ENCODE results near the gene MIPOL1.
"Not testable (repeated sequence)": the region's sequence is repeated elsewhere in the genome, so short reads cannot be mapped to it uniquely, and the experiment has no call there.

The MIPOL1 gene

DNA sequence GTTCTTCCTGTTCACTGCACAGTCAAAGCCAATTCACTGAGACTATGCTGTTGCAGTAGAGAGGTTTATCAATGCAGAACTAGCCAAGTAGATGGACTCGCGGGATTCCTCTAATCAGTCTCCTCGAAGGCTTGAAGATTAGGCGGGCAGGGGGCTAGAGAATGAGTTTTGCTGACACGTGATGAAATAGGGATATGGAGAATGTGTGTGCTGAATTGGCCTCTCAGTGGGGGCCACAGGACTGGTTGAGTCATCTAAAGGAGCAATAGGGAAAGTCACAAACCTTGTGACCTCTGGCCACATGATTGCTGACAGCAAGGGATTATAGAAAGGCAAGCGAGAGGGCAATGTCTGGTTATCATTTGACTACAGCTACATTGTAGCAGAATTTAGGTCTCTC is 12.7 kb downstream of the MIPOL1 start:
- DNase-seq (ENCODE audit: low read depth, low spot score), result no peak
- in situ Hi-C loops (cut with HindIII; ENCODE audit: low sequenced_read_pairs), result no loop called here
- no peak overlapping the region for H3K4me3 ChIP-seq (ENCODE audit: low read depth, low read length)
- no peak for TF ChIP-seq CTCF (IDR thresholded peaks at IDR 0.05; ENCODE audit: low read depth, low read length)

DNA sequence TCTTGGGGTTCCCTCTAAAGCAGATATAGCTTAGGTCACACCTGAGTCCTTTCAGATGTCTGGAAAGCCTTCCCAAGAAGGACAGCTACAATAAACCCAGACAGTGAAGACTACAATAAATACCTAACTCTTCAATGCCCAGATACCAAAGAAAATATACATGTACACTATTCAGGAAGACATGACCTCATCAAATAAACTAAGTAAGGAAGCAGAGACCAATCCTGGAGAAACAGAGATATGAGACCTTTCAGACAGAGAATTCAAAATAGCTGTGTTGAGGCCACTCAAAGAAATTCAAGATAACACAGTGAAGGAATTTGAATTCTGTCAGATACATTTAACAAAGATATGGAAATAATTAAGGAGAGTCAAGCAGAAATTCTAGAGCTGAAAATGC is 15.3 kb downstream of the MIPOL1 start:
- TF ChIP-seq CTCF (IDR thresholded peaks at IDR 0.05; ENCODE audit: low read depth, low read length), result no peak
- no peak overlapping the region for H3K4me3 ChIP-seq (ENCODE audit: low read depth, low read length)
- no peak for DNase-seq (ENCODE audit: low read depth, low spot score)
- in situ Hi-C loops (cut with HindIII; ENCODE audit: low sequenced_read_pairs), result no loop called here

GRCh38 chr14:37215345-37215744 is 17.6 kb downstream of the MIPOL1 start:
- no peak for TF ChIP-seq CTCF (IDR thresholded peaks at IDR 0.05; ENCODE audit: low read depth, low read length)
- H3K4me3 ChIP-seq (ENCODE audit: low read depth, low read length), result no peak overlapping the region
- in situ Hi-C loops (cut with HindIII; ENCODE audit: low sequenced_read_pairs), result no loop called here
- DNase-seq (ENCODE audit: low read depth, low spot score), result no peak

- no peak for TF ChIP-seq CTCF (IDR thresholded peaks at IDR 0.05; ENCODE audit: low read depth, low read length)
- no peak overlapping the region for H3K4me3 ChIP-seq (ENCODE audit: low read depth, low read length)
- DNase-seq (ENCODE audit: low read depth, low spot score), result no peak
- in situ Hi-C loops (cut with HindIII; ENCODE audit: low sequenced_read_pairs), result no loop called here
Measured at GRCh38 chr14:37221073-37221472, 23.3 kb downstream of the MIPOL1 start.

DNA sequence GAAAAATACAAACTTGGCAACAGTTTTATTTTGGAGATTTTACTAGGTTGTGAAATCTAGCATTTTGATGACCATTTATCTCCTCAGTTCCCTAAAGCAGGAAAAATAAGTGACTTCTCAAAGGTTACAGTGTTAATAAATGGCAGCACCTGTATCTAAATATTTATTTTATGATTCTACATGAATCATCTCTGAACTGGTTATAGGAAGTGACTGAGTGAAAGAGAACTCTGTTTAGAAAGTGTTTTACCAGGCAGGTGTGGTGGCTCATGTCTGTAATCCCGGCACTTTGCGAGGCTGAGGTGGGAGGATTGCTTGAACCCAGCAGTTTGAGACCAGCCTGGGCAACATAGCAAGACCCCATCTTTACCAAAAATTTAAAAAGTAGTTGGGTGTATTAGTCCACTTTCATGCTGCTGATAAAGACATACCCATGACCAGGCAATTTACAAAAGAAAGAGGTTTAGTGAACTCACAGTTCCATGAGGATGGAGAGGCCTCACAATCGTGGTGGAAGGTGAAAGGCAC is 26.3 kb downstream of the MIPOL1 start:
- DNase-seq (ENCODE audit: low read depth, low spot score), result no peak
- no peak for TF ChIP-seq CTCF (IDR thresholded peaks at IDR 0.05; ENCODE audit: low read depth, low read length)
- in situ Hi-C loops (cut with HindIII; ENCODE audit: low sequenced_read_pairs), result no loop called here
- no peak overlapping the region for H3K4me3 ChIP-seq (ENCODE audit: low read depth, low read length)

DNA sequence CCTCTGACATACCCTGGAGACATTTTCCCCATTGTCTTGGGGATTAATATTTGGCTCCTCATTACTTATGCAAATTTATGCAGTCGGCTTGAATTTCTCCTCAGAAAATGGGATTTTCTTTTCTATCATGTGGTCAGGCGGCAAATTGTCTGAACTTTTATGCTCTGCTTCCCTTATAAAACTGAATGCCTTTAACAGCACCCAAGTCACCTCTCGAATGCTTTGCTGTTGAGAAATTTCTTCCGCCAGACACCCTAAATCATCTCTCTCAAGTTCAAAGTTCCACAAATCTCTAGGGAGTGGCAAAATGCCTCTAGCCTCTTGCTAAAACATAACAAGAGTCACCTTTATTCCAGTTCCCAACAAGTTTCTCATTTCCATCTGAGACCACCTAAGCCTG is 27.9 kb downstream of the MIPOL1 start:
- DNase-seq (ENCODE audit: low read depth, low spot score); H3K4me3 ChIP-seq (ENCODE audit: low read depth, low read length); in situ Hi-C loops (cut with HindIII; ENCODE audit: low sequenced_read_pairs): not testable (repeated sequence)

DNA sequence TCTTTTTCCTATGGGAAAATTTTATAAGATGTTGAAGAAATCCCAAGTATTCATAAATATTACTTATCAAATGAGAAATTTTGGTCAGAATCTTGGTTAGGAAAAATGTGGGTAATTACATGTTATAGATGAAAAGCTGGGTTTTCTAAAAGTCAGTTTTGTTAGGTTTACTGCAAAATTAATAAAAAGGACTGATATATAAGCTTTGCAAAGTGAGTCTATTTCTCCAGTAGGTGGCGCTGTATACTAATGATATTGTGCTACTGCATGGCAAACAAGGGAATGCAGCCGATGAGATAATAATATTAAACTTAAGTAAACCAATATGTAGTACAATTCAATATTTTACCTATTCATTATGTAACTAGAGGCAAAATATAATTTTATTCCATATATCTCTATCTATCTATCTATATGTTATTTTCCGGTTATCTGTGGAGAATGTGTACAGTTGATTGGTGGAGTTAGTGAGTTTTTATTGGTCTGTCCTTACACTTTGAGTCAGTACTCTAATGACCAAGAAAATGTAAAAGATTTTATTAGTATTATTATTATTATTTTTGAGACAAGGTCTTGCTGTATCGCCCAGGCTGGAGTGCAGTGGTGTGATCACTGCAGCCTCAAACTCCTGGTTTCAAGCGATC is 32.9 kb downstream of the MIPOL1 start:
- DNase-seq (ENCODE audit: low read depth, low spot score), result peak; percentile 75
- peak; percentile 68 for TF ChIP-seq CTCF (IDR thresholded peaks at IDR 0.05; ENCODE audit: low read depth, low read length)
- H3K4me3 ChIP-seq (ENCODE audit: low read depth, low read length), result no peak overlapping the region
- in situ Hi-C loops (cut with HindIII; ENCODE audit: low sequenced_read_pairs), result no loop called here
